SK-N-SH (cell line): ENCODE results near the gene NUDT19. TPM values are rescaled to one million over a fixed set of nuclear protein-coding genes. Genes with fewer than 3 reads are reported as not detected.

ENCODE experiments used
- CTCF ChIA-PET: fragments of 300-600, 350-600 bp; formaldehyde crosslinking; extraction: SDS; loops from one replicate; lab custom pipeline; 2021; lab: Yijun Ruan, JAX
- POLR2A ChIA-PET: fragments of 350-600 bp; sonication (Branson Sonifier 250); formaldehyde crosslinking; extraction: SDS; loops from one replicate; lab custom pipeline; 2020; ENCODE audit warnings: antibody characterized with exemption, inconsistent platforms; lab: Yijun Ruan, JAX
- DNase-seq: peaks from one replicate; pipeline ENCODE4 v3.0.0; 2012
- H2AFZ ChIP-seq: fragments of 200-600 bp; sonication (generic); 2 replicates; pipeline ENCODE4 v1.8.1; 2016; ENCODE audit warnings: antibody characterized with exemption, mild to moderate bottlenecking, low read depth
- H3F3A ChIP-seq: fragments of 200-600 bp; sonication (generic); replicated peaks from 2 replicates; pipeline ENCODE3; 2016; ENCODE audit warnings: antibody characterized with exemption, mild to moderate bottlenecking; ENCODE audit not compliant: insufficient read depth
- H3K27ac ChIP-seq, 2 experiments: fragments of 200-500 bp in 1 of 2; fragments of 200-600 bp in 1 of 2; sonication (Bioruptor generic) in 1 of 2; sonication (generic), shearing (Covaris generic) in 1 of 2; 2 replicates each; pipeline versions ENCODE4 v1.5.1 to v1.6.1; 2014 to 2016; ENCODE audit warnings: low read depth in 2 of 2, inconsistent platforms in 1 of 2, low read length in 1 of 2, mild to moderate bottlenecking in 1 of 2, mixed read lengths in 1 of 2
- H3K27me3 ChIP-seq: fragments of 200-600 bp; sonication (generic), shearing (Covaris generic); 2 replicates; pipeline ENCODE4 v1.6.1; 2016; ENCODE audit warnings: mixed run types; ENCODE audit not compliant: insufficient read depth
- H3K36me3 ChIP-seq, 2 experiments: fragments of 200-500 bp in 1 of 2; fragments of 200-600 bp in 1 of 2; sonication (Bioruptor generic) in 1 of 2; sonication (generic) in 1 of 2; replicated peaks in 1 of 2; 2 replicates each; pipeline versions ENCODE3 to v1.5.1; 2014 to 2016; ENCODE audit warnings: low read length in 1 of 2, mild to moderate bottlenecking in 1 of 2; ENCODE audit not compliant: insufficient read depth in 2 of 2, control insufficient read depth in 1 of 2
- H3K4me1 ChIP-seq, 2 experiments: fragments of 200-500 bp in 1 of 2; fragments of 200-600 bp in 1 of 2; sonication (Bioruptor generic) in 1 of 2; sonication (generic), shearing (Covaris generic) in 1 of 2; 2 replicates each; pipeline versions ENCODE4 v1.5.1 to v1.6.1; 2014 to 2016; ENCODE audit warnings: low read depth in 1 of 2, low read length in 1 of 2, mixed run types in 1 of 2; ENCODE audit not compliant: insufficient read depth in 2 of 2, control insufficient read depth in 1 of 2
- H3K4me2 ChIP-seq: fragments of 200-600 bp; sonication (generic), shearing (Covaris generic); 2 replicates; pipeline ENCODE4 v1.6.1; 2017; ENCODE audit warnings: mixed run types
- H3K4me3 ChIP-seq, 2 experiments: fragments of 200-500 bp in 1 of 2; fragments of 200-600 bp in 1 of 2; sonication (Bioruptor generic) in 1 of 2; sonication (generic), shearing (Covaris generic) in 1 of 2; 2 replicates each; pipeline versions ENCODE4 v1.5.1 to v1.8.1; 2014 to 2016; ENCODE audit warnings: low read depth in 2 of 2, inconsistent platforms in 1 of 2, low read length in 1 of 2, mild to moderate bottlenecking in 1 of 2, mixed read lengths in 1 of 2, moderate library complexity in 1 of 2
- H3K79me2 ChIP-seq: fragments of 200-600 bp; sonication (generic); 2 replicates; pipeline ENCODE4 v1.8.1; 2017; ENCODE audit warnings: mild to moderate bottlenecking; ENCODE audit not compliant: insufficient read depth
- H3K9ac ChIP-seq: fragments of 200-600 bp; sonication (generic); 2 replicates; pipeline ENCODE4 v1.6.1; 2017; ENCODE audit warnings: mixed run types
- H3K9me2 ChIP-seq: fragments of 200-600 bp; sonication (generic); 2 replicates; pipeline ENCODE4 v1.6.1; 2017; ENCODE audit warnings: mixed run types
- H3K9me3 ChIP-seq: fragments of 200-600 bp; sonication (generic); 2 replicates; pipeline ENCODE4 v1.6.1; 2017; ENCODE audit warnings: mixed run types, mild to moderate bottlenecking, moderate library complexity
- H4K20me1 ChIP-seq: fragments of 200-600 bp; sonication (generic); 2 replicates; pipeline ENCODE4 v1.6.1; 2017; ENCODE audit warnings: mild to moderate bottlenecking, mixed run types; ENCODE audit not compliant: insufficient read depth
- CHD2 ChIP-seq: fragments of 150-350 bp; IDR thresholded peaks from 2 replicates; pipeline ENCODE4 v1.6.1; 2018; ENCODE audit warnings: low read length; ENCODE audit not compliant: partially characterized antibody
- ELF1 ChIP-seq: IDR thresholded peaks from 2 replicates; pipeline ENCODE4 v1.4.0; 2012
- FOSL2 ChIP-seq: IDR thresholded peaks from 2 replicates; pipeline ENCODE4 v1.4.0; 2012; ENCODE audit warnings: low read depth, mild to moderate bottlenecking, moderate library complexity, borderline replicate concordance
- FOXJ3 ChIP-seq: sonication (generic); formaldehyde crosslinking; IDR thresholded peaks from 2 replicates; pipeline ENCODE4 v1.5.1; 2020; ENCODE audit warnings: mild to moderate bottlenecking, missing genetic modification reagents
- GABPA ChIP-seq: IDR thresholded peaks from 2 replicates; pipeline ENCODE4 v1.4.0; 2012; ENCODE audit warnings: low read depth, mild to moderate bottlenecking
- JUND ChIP-seq: IDR thresholded peaks from 2 replicates; pipeline ENCODE4 v1.4.0; 2012
- MAX ChIP-seq: IDR thresholded peaks from 2 replicates; pipeline ENCODE4 v1.4.0; 2012; ENCODE audit warnings: low read depth
- NFIC ChIP-seq: IDR thresholded peaks from 2 replicates; pipeline ENCODE4 v1.4.0; 2012; ENCODE audit warnings: borderline replicate concordance
- NRF1 ChIP-seq: IDR thresholded peaks from 2 replicates; pipeline ENCODE4 v1.6.1; 2012; ENCODE audit warnings: low read depth, mild to moderate bottlenecking, low read length
- PBX3 ChIP-seq: IDR thresholded peaks from 2 replicates; pipeline ENCODE4; 2012
- RAD21 ChIP-seq: IDR thresholded peaks from 2 replicates; pipeline ENCODE4 v1.6.1; 2012; ENCODE audit warnings: mild to moderate bottlenecking, low read length
- REST ChIP-seq: IDR thresholded peaks from 2 replicates; pipeline ENCODE4 v1.6.1; 2012; ENCODE audit warnings: mild to moderate bottlenecking, low read depth, low read length, moderate library complexity
- RFX5 ChIP-seq: IDR thresholded peaks from 2 replicates; pipeline ENCODE4 v1.6.1; 2012; ENCODE audit warnings: mild to moderate bottlenecking, improper control_type of control experiment, low read length
- RXRA ChIP-seq: IDR thresholded peaks from 2 replicates; pipeline ENCODE4 v1.4.0; 2012; ENCODE audit warnings: low read depth, mild to moderate bottlenecking, borderline replicate concordance
- SIN3A ChIP-seq: IDR thresholded peaks from 2 replicates; pipeline ENCODE4 v1.6.1; 2012; ENCODE audit warnings: low read depth, mild to moderate bottlenecking, low read length, moderate library complexity, borderline replicate concordance
- SMC3 ChIP-seq: IDR thresholded peaks from 2 replicates; pipeline ENCODE4 v1.6.1; 2012; ENCODE audit warnings: low read depth, low read length, improper control_type of control experiment
- TEAD4 ChIP-seq: IDR thresholded peaks from 2 replicates; pipeline ENCODE4 v1.4.0; 2012; ENCODE audit warnings: mild to moderate bottlenecking, borderline replicate concordance; ENCODE audit not compliant: insufficient read depth
- USF1 ChIP-seq: IDR thresholded peaks from 2 replicates; pipeline ENCODE4 v1.4.0; 2012; ENCODE audit warnings: low read depth, borderline replicate concordance
- USF2 ChIP-seq: fragments of 150-350 bp; IDR thresholded peaks from 2 replicates; pipeline ENCODE4 v1.6.1; 2017; ENCODE audit warnings: antibody characterized with exemption, low read length, low read depth, borderline replicate concordance
- WGBS: methylation state at CpG from one replicate; pipeline ENCODE4 v1.1.6; 2017; ENCODE audit warnings: low lambda C conversion rate; 5-methylcytosine and 5-hydroxymethylcytosine counted together
- polyA plus RNA-seq, 3 experiments: library from polyadenylated mRNA; depleted of rRNA; stranded (reverse); fragments of >200 nt; gene quantifications; 2 replicates each; pipeline ENCODE4 v1.2.3, GENCODE V29; 2012

The NUDT19 gene
- polyA plus RNA-seq, 1 of the 3 experiments (the other 2 are of a cell fraction) = 6.2 TPM

GRCh38 chr19:32669310-32669709 lies 22.3 kb upstream of the NUDT19 start:
- Histone ChIP-seq H3K79me2 (peaks cover 95% of the 10 kb centered on the region), H3K9ac (no peak overlapping the region), H3F3A (no peaks in the 10 kb centered on the region), H3K4me1 (peaks cover 0 to 12% of the 10 kb centered on the region in 2 experiments; a peak in 2 of 4 replicates), H3K36me3 (peaks cover 0 to 4% of the 10 kb centered on the region in 2 experiments), H3K4me3 (no peak overlapping the region), H3K27me3 (no peaks in the 10 kb centered on the region), H3K9me2 (no peaks in the 10 kb centered on the region), H2AFZ (no peak overlapping the region), H3K9me3 (no peaks in the 10 kb centered on the region), H3K4me2 (no peak overlapping the region), H4K20me1 (peaks cover 64% of the 10 kb centered on the region), H3K27ac (no peak overlapping the region)
- ChIA-PET POLR2A (no interaction called here), CTCF (interaction anchor here (1.0 to 2.2 kb wide), 3 partner anchors 11 to 69 kb away, joined by 3 to 7 read pairs (median 3); no protein-coding TSS in a partner anchor)
- 96% methylated on average over 3 of the region's 3 CpGs for WGBS
- TF ChIP-seq RAD21 = no peak
- no peak for TF ChIP-seq JUND
- TF ChIP-seq MAX = no peak
- no peak for TF ChIP-seq GABPA
- no peak for TF ChIP-seq REST
- no peak for TF ChIP-seq SMC3
- no peak for TF ChIP-seq ELF1
- no peak for TF ChIP-seq NFIC
- TF ChIP-seq FOSL2 = no peak
- TF ChIP-seq CHD2 = no peak
- TF ChIP-seq RFX5 = no peak
- no peak for TF ChIP-seq SIN3A
- DNase-seq = no peak

DNA sequence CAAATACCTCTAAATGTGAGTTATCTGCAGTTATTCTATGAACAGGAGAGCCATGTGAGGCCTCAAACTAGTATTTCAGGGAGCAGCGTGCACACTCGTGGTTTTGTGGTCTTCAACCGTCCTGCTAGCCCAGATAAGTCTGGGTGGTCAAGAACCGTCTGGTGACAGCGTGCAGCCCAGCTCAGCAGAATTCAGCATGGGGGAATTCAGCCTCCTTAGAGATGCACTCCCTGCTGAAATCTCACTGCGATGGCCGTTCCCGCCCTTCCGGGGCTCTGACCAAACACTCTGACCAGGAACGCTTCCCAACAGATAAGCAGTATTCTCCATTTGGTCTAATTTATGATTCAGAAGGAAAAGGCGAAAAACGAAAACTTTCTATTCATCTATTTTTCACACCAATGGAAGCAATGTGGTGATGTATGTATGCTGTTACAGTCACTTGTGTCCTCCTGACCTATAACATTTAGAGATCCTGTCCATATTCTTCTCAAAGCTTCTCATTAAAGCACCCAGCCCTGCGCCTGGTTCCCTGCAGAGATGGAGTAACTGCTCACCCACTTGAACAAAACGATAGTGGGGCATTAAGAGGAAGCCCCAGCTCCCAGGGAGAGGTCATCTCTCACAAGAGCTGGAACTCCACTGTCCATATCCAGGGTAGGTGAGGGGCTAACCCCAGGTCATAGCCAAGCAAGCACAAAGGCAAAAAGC lies 19.6 kb upstream of the NUDT19 start:
- H3K9ac ChIP-seq = no peak overlapping the region
- no peaks in the 10 kb centered on the region for H3F3A ChIP-seq
- CTCF ChIA-PET = interaction anchor here (1.2 kb wide), 1 partner anchor 72 kb away, joined by 3 read pairs; no protein-coding TSS in a partner anchor
- DNase-seq = no peak
- H3K4me1 ChIP-seq = peaks cover 0 to 21% of the 10 kb centered on the region in 2 experiments; a peak in 2 of 4 replicates
- H4K20me1 ChIP-seq = peaks cover 64% of the 10 kb centered on the region
- H3K36me3 ChIP-seq = no peaks in the 10 kb centered on the region
- no peak overlapping the region for H2AFZ ChIP-seq
- H3K27me3 ChIP-seq = peaks cover 6% of the 10 kb centered on the region
- no peak overlapping the region for H3K4me2 ChIP-seq
- H3K27ac ChIP-seq = no peak overlapping the region
- no peaks in the 10 kb centered on the region for H3K9me2 ChIP-seq
- peaks cover 78% of the 10 kb centered on the region for H3K79me2 ChIP-seq
- H3K4me3 ChIP-seq = no peak overlapping the region
- WGBS = 89% methylated on average over 14 of the region's 14 CpGs
- no peak for TF ChIP-seq NRF1
- no peak for TF ChIP-seq RXRA
- no peak for TF ChIP-seq FOXJ3 (CRISPR knock-in tag)
- no peak for TF ChIP-seq FOSL2
- TF ChIP-seq TEAD4 = no peak
- TF ChIP-seq PBX3 = no peak
- TF ChIP-seq USF1 = no peak
- TF ChIP-seq USF2 = no peak
- no peak for TF ChIP-seq RAD21
- no peak for TF ChIP-seq GABPA
- TF ChIP-seq, all 33 proteins: peak for 0
- POLR2A ChIA-PET = no interaction called here
- no peaks in the 10 kb centered on the region for H3K9me3 ChIP-seq
